ENCODE data around the gene TNFAIP1.
"Not testable (repeated sequence)": the region's sequence is repeated elsewhere in the genome, so short reads cannot be mapped to it uniquely, and the experiment has no call there.

DNA sequence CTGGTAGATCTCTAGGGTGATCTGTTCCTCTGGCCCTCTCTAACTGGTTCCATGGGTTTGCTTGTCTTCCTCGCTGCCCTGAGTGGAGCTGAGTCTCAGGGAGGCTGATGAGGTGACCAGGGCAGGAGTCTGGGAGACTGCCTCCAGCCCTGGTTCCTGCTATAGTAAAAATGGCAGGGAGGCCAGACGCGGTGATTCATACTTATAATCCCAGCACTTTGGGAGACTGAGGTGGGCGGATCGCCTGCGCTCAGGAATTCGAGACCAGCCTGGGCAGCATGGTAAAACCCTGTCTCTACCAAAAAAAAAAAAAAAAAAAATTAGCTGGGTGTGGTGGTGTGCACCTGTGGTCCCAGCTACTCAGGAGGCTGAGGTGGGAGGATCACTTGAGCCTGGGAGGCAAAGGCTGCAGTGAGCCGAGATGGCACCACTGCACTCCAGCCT is 3.2 kb downstream of the TNFAIP1 start:
- not testable (repeated sequence) for TF ChIP-seq CTCF (conservative IDR thresholded peaks at IDR 0.05 in 1 of 2, IDR thresholded peaks at IDR 0.05 in 1 of 2; ENCODE audit: extremely low read depth in 1 of 2, insufficient read depth in 1 of 2, low read depth in 1 of 2, low read length in 2 of 2); EZH2 (IDR thresholded peaks at IDR 0.05; ENCODE audit: borderline replicate concordance, low read length)

Data from mammary epithelial cell (primary cell).